NB4 (cell line): ENCODE data around the gene BLOC1S4.

Source experiments
- DNase-seq: peaks from one replicate; pipeline ENCODE4 v3.0.0; 2010; ENCODE audit warnings: low read depth
- H3K4me3 ChIP-seq: one replicate; pipeline ENCODE4 v1.5.1; 2011; ENCODE audit warnings: mild to moderate bottlenecking, low read depth, low read length, moderate library complexity
- CTCF ChIP-seq: IDR thresholded peaks from one replicate; pipeline ENCODE4 v1.5.1; 2012; ENCODE audit warnings: low read depth, low read length
- MAX ChIP-seq: IDR thresholded peaks from 2 replicates; pipeline ENCODE4 v1.6.1; 2011; ENCODE audit warnings: low read depth, low read length
- MYC ChIP-seq: IDR thresholded peaks from 2 replicates; pipeline ENCODE4 v1.6.1; 2011; ENCODE audit warnings: low read depth, low read length
- POLR2A ChIP-seq: IDR thresholded peaks from 2 replicates; pipeline ENCODE4 v1.6.1; 2011; ENCODE audit warnings: mild to moderate bottlenecking; ENCODE audit not compliant: insufficient read length; ENCODE audit errors: extremely low read depth

Gene BLOC1S4

GRCh38 chr4:6758728-6759127, 42.8 kb downstream of the BLOC1S4 start:
- TF ChIP-seq CTCF, result no peak
- TF ChIP-seq MAX, result no peak
- TF ChIP-seq MYC, result no peak
- TF ChIP-seq POLR2A, result no peak
- H3K4me3 ChIP-seq, result no peak overlapping the region
- no peak for DNase-seq

- H3K4me3 ChIP-seq, result no peak overlapping the region
- DNase-seq, result no peak
- TF ChIP-seq MYC, result no peak
- no peak for TF ChIP-seq MAX
- no peak for TF ChIP-seq CTCF
- TF ChIP-seq POLR2A, result no peak
These were observed 44.9 kb downstream of the BLOC1S4 start for GRCh38 chr4:6760865-6761264.

GRCh38 chr4:6761649-6762615, 46.0 kb downstream of the BLOC1S4 start:
- DNase-seq, result no peak
- TF ChIP-seq POLR2A (no peak), MYC (no peak), MAX (no peak), CTCF (no peak)
- no peak overlapping the region for H3K4me3 ChIP-seq

- TF ChIP-seq MYC (no peak), CTCF (no peak), MAX (no peak), POLR2A (no peak)
- no peak overlapping the region for H3K4me3 ChIP-seq
- peak; percentile 42 for DNase-seq
These were observed 47.4 kb downstream of the BLOC1S4 start for GRCh38 chr4:6763330-6763851.

GRCh38 chr4:6764976-6765620, 49.1 kb downstream of the BLOC1S4 start:
- no peak for DNase-seq
- no peak overlapping the region for H3K4me3 ChIP-seq
- TF ChIP-seq POLR2A (no peak), MYC (no peak), MAX (no peak), CTCF (no peak)
